ENCODE measurements around the gene PROC. TPM values are rescaled to one million over a fixed set of nuclear protein-coding genes. Genes with fewer than 3 reads are reported as not detected.

PROC gene
- total and polyA plus RNA-seq, 2 of the 8 experiments (the other 6 are each of a cell fraction or from before 2014, with no cell fraction given): 1.5 to 1.6 TPM

GRCh38 chr2:127411653-127412369 lies 6.4 kb upstream of the PROC start:
- Histone ChIP-seq H3K79me2 (ENCODE audit: control insufficient read depth in 1 of 2, insufficient read depth in 2 of 2, low read length in 2 of 2) (no peaks in the 10 kb centered on the region), H3K14ac (ENCODE audit: insufficient read length) (no peak overlapping the region), H4K20me1 (replicated peaks in 1 of 2; ENCODE audit: control insufficient read depth in 1 of 2, insufficient read depth in 2 of 2, low read length in 2 of 2) (no peaks in the 10 kb centered on the region), H3K79me1 (ENCODE audit: low read depth, low read length) (no peaks in the 10 kb centered on the region), H3K9me3 (ENCODE audit: insufficient read depth in 2 of 2, low read depth in 1 of 2, low read length in 1 of 2) (peaks cover 0 to 4% of the 10 kb centered on the region in 2 experiments; a peak in 1 of 4 replicates), H3K56ac (replicated peaks; ENCODE audit: insufficient read length, low read depth, low read length) (no peak overlapping the region), H2BK120ac (replicated peaks; ENCODE audit: low read depth, low read length) (no peak overlapping the region), H3K4me2 (ENCODE audit: insufficient read depth in 1 of 2, low read depth in 2 of 2, low read length in 2 of 2) (no peak overlapping the region), H3K4ac (replicated peaks; ENCODE audit: insufficient read length, low read depth, low read length) (no peak overlapping the region), H3K9ac (replicated peaks in 1 of 4; ENCODE audit: extremely low read depth in 1 of 4, low read depth in 3 of 4, low read length in 3 of 4) (no peak overlapping the region), H3K27me3 (replicated peaks in 1 of 4; ENCODE audit: control insufficient read depth in 3 of 4, extremely low read depth in 1 of 4, insufficient read depth in 3 of 4, low read length in 3 of 4) (peaks cover 0 to 21% (median 12%) of the 10 kb centered on the region in 4 experiments; a peak in 6 of 7 replicates), H2BK5ac (ENCODE audit: low read depth, low read length) (no peak overlapping the region), H4K5ac (ENCODE audit: insufficient read length, low read depth, low read length) (no peak overlapping the region), H4K8ac (ENCODE audit: extremely low read depth, insufficient read depth, low read length) (no peak overlapping the region), H3K4me3 (ENCODE audit: extremely low read depth in 1 of 4, insufficient read depth in 2 of 4, low read depth in 3 of 4, low read length in 4 of 4) (no peak overlapping the region), H2BK20ac (ENCODE audit: low read length) (no peak overlapping the region), H3K36me3 (ENCODE audit: control insufficient read depth in 2 of 4, insufficient read depth in 4 of 4, low read length in 3 of 4) (no peaks in the 10 kb centered on the region), H3K23ac (ENCODE audit: insufficient read length) (no peak overlapping the region), H2BK12ac (ENCODE audit: low read depth, low read length) (no peak overlapping the region), H4K91ac (replicated peaks; ENCODE audit: insufficient read length, low read length) (no peak overlapping the region), H2AK5ac (ENCODE audit: low read depth, low read length) (no peak overlapping the region), H2AFZ (ENCODE audit: low read length) (0 out of 2 replicates have a peak overlapping the region, but pooled peaks have one; percentile 17), H3K4me1 (replicated peaks in 1 of 4; ENCODE audit: control insufficient read depth in 3 of 4, insufficient read depth in 4 of 4, low read length in 3 of 4) (peaks cover 0 to 9% (median 3%) of the 10 kb centered on the region in 4 experiments; a peak in 4 of 7 replicates), H2BK15ac (ENCODE audit: low read length) (no peak overlapping the region), H3K27ac (ENCODE audit: low read depth, low read length) (no peak overlapping the region), H3K18ac (ENCODE audit: extremely low read depth, low read length) (no peak overlapping the region), H3K23me2 (ENCODE audit: low read depth, low read length) (peaks cover 7% of the 10 kb centered on the region)
- POLR2A ChIA-PET (ENCODE audit: partially characterized antibody): no interaction called here
- WGBS, 2 experiments (ENCODE audit: extremely low coverage in 1 of 2, insufficient coverage in 1 of 2, insufficient read length in 1 of 2, insufficient replicate concordance in 2 of 2, low coverage in 1 of 2, low lambda C conversion rate in 2 of 2, missing lambda C conversion rate in 1 of 2): 94% methylated on average over 12 of the region's 12 CpGs; no CpG with 5 or more reads in 1 of the 2 experiments
- DNase-seq (ENCODE audit: low read depth in 1 of 2, low spot score in 2 of 2): no peak
- FAIRE-seq: no peak
- CTCF ChIA-PET (ENCODE audit: partially characterized antibody): interaction anchor here (0.9 to 1.3 kb wide), 2 partner anchors 12 to 69 kb away, joined by 3 read pairs; no protein-coding TSS in a partner anchor
- TF ChIP-seq ZNF274 (IDR thresholded peaks at IDR 0.05; ENCODE audit: borderline replicate concordance, extremely low read depth, low read length) (no peak), KDM4A (IDR thresholded peaks at IDR 0.05; ENCODE audit: low read depth, low read length, severe bottlenecking) (no peak), TAF1 (IDR thresholded peaks at IDR 0.05; ENCODE audit: low read depth, low read length) (no peak), RAD21 (IDR thresholded peaks at IDR 0.05 in 1 of 2, conservative IDR thresholded peaks at IDR 0.05 in 1 of 2; ENCODE audit: low read depth in 2 of 2, low read length in 2 of 2) (no peak), SRF (IDR thresholded peaks at IDR 0.05; ENCODE audit: low read depth, low read length) (no peak), HDAC2 (IDR thresholded peaks at IDR 0.05; ENCODE audit: borderline replicate concordance in 1 of 2, low read depth in 2 of 2, low read length in 2 of 2) (no peak), EZH2 (IDR thresholded peaks at IDR 0.05; ENCODE audit: low read depth, low read length, severe bottlenecking) (no peak), TEAD4 (IDR thresholded peaks at IDR 0.05; ENCODE audit: low read depth, low read length) (no peak), EP300 (IDR thresholded peaks at IDR 0.05; ENCODE audit: borderline replicate concordance in 1 of 2, low read depth in 2 of 2, low read length in 2 of 2) (no peak), BACH1 (IDR thresholded peaks at IDR 0.05; ENCODE audit: low read length) (no peak)
- TF ChIP-seq, protein P1, sequence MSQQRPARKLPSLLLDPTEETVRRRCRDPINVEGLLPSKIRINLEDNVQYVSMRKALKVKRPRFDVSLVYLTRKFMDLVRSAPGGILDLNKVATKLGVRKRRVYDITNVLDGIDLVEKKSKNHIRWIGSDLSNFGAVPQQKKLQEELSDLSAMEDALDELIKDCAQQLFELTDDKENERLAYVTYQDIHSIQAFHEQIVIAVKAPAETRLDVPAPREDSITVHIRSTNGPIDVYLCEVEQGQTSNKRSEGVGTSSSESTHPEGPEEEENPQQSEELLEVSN (IDR thresholded peaks at IDR 0.05): no peak
